ENCODE results near the gene FIS1. TPM values are rescaled to one million over a fixed set of nuclear protein-coding genes. Genes with fewer than 3 reads are reported as not detected.
A peak's percentile ranks its signal among the peaks of the same experiment; 100 is the strongest.

FIS1 gene
- total RNA-seq (95.5 and 105 TPM in 2 replicates), polyA plus RNA-seq (188 and 245 TPM in 2 replicates), polyA minus RNA-seq (82.6 and 104 TPM in 2 replicates)
- total RNA-seq (2013), result 94.9 TPM

GRCh38 chr7:101244375-101245146 lies at the start of gene FIS1:
TSS of gene FIS1 (minus strand) at chr7:101245081. CDS start at chr7:101245004, 77 bp downstream.
- Histone ChIP-seq H3K9ac (ENCODE audit: low read length) (peak within 1 kb of the TSS; percentile 89), H2AFZ (ENCODE audit: insufficient read depth, low read depth, low read length, poor library complexity, severe bottlenecking) (peak within 1 kb of the TSS; percentile 90), H3K79me2 (ENCODE audit: control insufficient read depth, insufficient read depth, low read length) (peaks cover 88% of the 10 kb centered on the region), H3K36me3 (replicated peaks in 1 of 2; ENCODE audit: control extremely low read depth in 1 of 2, control insufficient read depth in 1 of 2, extremely low read depth in 1 of 2, insufficient read depth in 2 of 2, low read length in 1 of 2) (peaks cover 0 to 26% of the 10 kb centered on the region in 2 experiments), H3K4me3 (ENCODE audit: control extremely low read depth in 1 of 5, extremely low read depth in 1 of 5, insufficient read depth in 1 of 5, low read depth in 2 of 5, low read length in 4 of 5) (peak within 1 kb of the TSS; percentile 95 to 100 (median 99)), H3K27ac (ENCODE audit: low read length in 2 of 2) (peak within 1 kb of the TSS; percentile 91 to 97), H3K4me1 (ENCODE audit: control insufficient read depth in 2 of 2, insufficient read depth in 2 of 2, low read length in 2 of 2) (peaks cover 13 to 31% of the 10 kb centered on the region in 2 donors), H3K9me3 (ENCODE audit: control extremely low read depth in 1 of 3, control insufficient read depth in 2 of 3, insufficient read depth in 1 of 3, low read length in 2 of 3) (no peaks in the 10 kb centered on the region), H3K4me2 (replicated peaks; ENCODE audit: low read depth, low read length, poor library complexity, severe bottlenecking) (peak within 1 kb of the TSS; percentile 93), H4K20me1 (ENCODE audit: control insufficient read depth, insufficient read depth, low read length, poor library complexity, severe bottlenecking) (peaks cover 71% of the 10 kb centered on the region), H3K27me3 (replicated peaks in 1 of 4; ENCODE audit: control extremely low read depth in 1 of 4, control insufficient read depth in 3 of 4, insufficient read depth in 4 of 4, low read length in 3 of 4) (no peaks in the 10 kb centered on the region)
- Mint-ChIP-seq H3K9me3 (ENCODE audit: insufficient read depth) (no peaks in the 10 kb centered on the region), H3K27me3 (no peaks in the 10 kb centered on the region), H3K4me1 (peaks cover 41% of the 10 kb centered on the region), H3K4me3 (peak within 1 kb of the TSS; percentile 98), H3K27ac (peak within 1 kb of the TSS; percentile 97)
- TF ChIP-seq CTCF (IDR thresholded peaks at IDR 0.05), result peak; percentile 98
- no peak for TF ChIP-seq EZH2 (IDR thresholded peaks at IDR 0.05; ENCODE audit: borderline replicate concordance, insufficient read depth, low read depth, low read length, poor library complexity, severe bottlenecking)
- intact Hi-C loops (cut with micrococcal nuclease), result loop anchor here (1.0 to 2.0 kb wide), 11 partner anchors 8 to 632 kb away; partner anchors contain the start of genes AP1S1, IFT22, MOSPD3 and SRRT
- ATAC-seq (ENCODE audit: low read depth), result peak; percentile 93
- ChIA-PET CTCF (interaction anchor here (0.6 to 4.6 kb wide), 15 partner anchors 9 to 612 kb away, joined by 3 to 65 read pairs (median 6); partner anchors contain the start of genes PLOD3, UFSP1 and ZNHIT1), POLR2A (interaction anchor here (0.6 to 2.4 kb wide), 6 partner anchors 27 to 1740 kb away, joined by 3 to 15 read pairs (median 4); partner anchors contain the start of genes IFT22, PLOD3, VGF and ZNHIT1)
- peak; percentile 97 for DNase-seq
- WGBS (ENCODE audit: insufficient coverage), result under 1% methylated on average over 43 of the region's 45 CpGs
